HepG2 (cell line): Measurements from ENCODE around the gene PEX13. TPM values are rescaled to one million over a fixed set of nuclear protein-coding genes. Genes with fewer than 3 reads are reported as not detected.

Experiments
- ATAC-seq: fragments of 200-7000 bp; cut with Tn5 transposase; 3 replicates; pipeline ENCODE4 v1.9.1; 2020; ENCODE audit warnings: mild to moderate bottlenecking, moderate library complexity
- BruUV-seq: library from RNA; stranded (reverse); fragments of 400-500 nt; replicated peaks from 2 replicates; lab custom pipeline; 2021; lab: Mats Ljungman, UMichigan
- CTCF ChIA-PET: fragments of 300-600 bp; formaldehyde crosslinking; extraction: SDS; loops from one replicate; lab custom pipeline; 2021; ENCODE audit warnings: low total read pairs, inconsistent platforms, low intra/inter-chr PET ratio; lab: Yijun Ruan, JAX
- POLR2A ChIA-PET: fragments of 350-600 bp; sonication (Branson Sonifier 250); formaldehyde crosslinking; loops from one replicate; lab custom pipeline; 2020; ENCODE audit warnings: antibody characterized with exemption, inconsistent platforms; lab: Yijun Ruan, JAX
- DNase-seq: peaks from one replicate; pipeline ENCODE4 v3.0.0-alpha.2; 2015; ENCODE audit warnings: low spot score
- FAIRE-seq: peaks from 3 replicates; lab custom pipeline; 2011; peaks lifted over from hg19 to GRCh38; lab: Jason Lieb, UNC
- H2AFZ ChIP-seq: one replicate; pipeline ENCODE4 v1.6.1; 2011; ENCODE audit warnings: low read length, inconsistent platforms
- H3K27ac ChIP-seq: fragments of 300-600 bp; 3 replicates; pipeline ENCODE4 v1.8.0; 2011; ENCODE audit warnings: mixed run types, mild to moderate bottlenecking, mixed read lengths, low read length, inconsistent platforms; ENCODE audit not compliant: insufficient read depth; ENCODE audit errors: extremely low read length
- H3K27me3 ChIP-seq, 2 experiments: fragments of 200-600 bp in 1 of 2; 2 replicates in 1 of 2; 3 replicates in 1 of 2; pipeline versions ENCODE4 v1.6.0 to v1.8.0; 2011; ENCODE audit warnings: low read length in 2 of 2, mild to moderate bottlenecking in 2 of 2, moderate library complexity in 2 of 2, inconsistent platforms in 1 of 2; ENCODE audit not compliant: insufficient read depth in 2 of 2, control insufficient read depth in 1 of 2
- H3K36me3 ChIP-seq, 2 experiments: fragments of 200-600 bp in 1 of 2; replicated peaks in 1 of 2; 2 replicates in 1 of 2; 3 replicates in 1 of 2; pipeline versions ENCODE4 v1.5.1 to v1.8.0; 2011; ENCODE audit warnings: low read length in 2 of 2, inconsistent platforms in 1 of 2; ENCODE audit not compliant: insufficient read depth in 2 of 2, control insufficient read depth in 1 of 2
- H3K4me1 ChIP-seq: 2 replicates; pipeline ENCODE4 v1.5.1; 2012; ENCODE audit warnings: low read length, inconsistent platforms; ENCODE audit not compliant: insufficient read depth
- H3K4me2 ChIP-seq: 2 replicates; pipeline ENCODE4 v1.6.0; 2011; ENCODE audit warnings: low read depth, low read length, inconsistent platforms
- H3K4me3 ChIP-seq, 3 experiments: fragments of 200-600 bp in 1 of 3; sonication (generic), shearing (Covaris generic) in 1 of 3; replicated peaks in 1 of 3; 2 replicates each; pipeline ENCODE4 v1.5.1; 2011 to 2016; ENCODE audit warnings: low read length in 3 of 3, inconsistent platforms in 2 of 3, low read depth in 2 of 3, mild to moderate bottlenecking in 2 of 3, control low read depth in 1 of 3, mixed read lengths in 1 of 3; ENCODE audit not compliant: insufficient read depth in 1 of 3
- H3K79me2 ChIP-seq: one replicate; pipeline ENCODE4 v1.6.1; 2011; ENCODE audit warnings: low read length, inconsistent platforms; ENCODE audit not compliant: insufficient read depth
- H3K9ac ChIP-seq: 2 replicates; pipeline ENCODE4 v1.6.0; 2011; ENCODE audit warnings: mild to moderate bottlenecking, low read depth, low read length, inconsistent platforms; ENCODE audit not compliant: insufficient read depth
- H3K9me3 ChIP-seq: 2 replicates; pipeline ENCODE4 v1.5.1; 2012; ENCODE audit warnings: mild to moderate bottlenecking, low read length
- H4K20me1 ChIP-seq: 2 replicates; pipeline ENCODE4 v1.6.0; 2011; ENCODE audit warnings: inconsistent platforms, mild to moderate bottlenecking, low read length, moderate library complexity; ENCODE audit not compliant: insufficient read depth
- CHD4 ChIP-seq: fragments of 200-600 bp; sonication (generic); IDR thresholded peaks from 2 replicates; pipeline ENCODE4 v1.7.0; 2017; ENCODE audit warnings: mild to moderate bottlenecking, low read length, borderline replicate concordance
- RCOR2 ChIP-seq: IDR thresholded peaks from 2 replicates; pipeline ENCODE4 v1.6.1; 2016; ENCODE audit warnings: missing biosample characterization, missing genetic modification reagents
- TGIF2 ChIP-seq: IDR thresholded peaks from 2 replicates; pipeline ENCODE4 v1.6.1; 2016; ENCODE audit warnings: control low read depth, missing compliant biosample characterization
- TOPORS ChIP-seq: sonication (generic); formaldehyde crosslinking; IDR thresholded peaks from 2 replicates; pipeline ENCODE4 v1.8.0; 2023; ENCODE audit warnings: mild to moderate bottlenecking, missing genetic modification reagents
- ZMYM2 ChIP-seq: sonication (generic); formaldehyde crosslinking; IDR thresholded peaks from 2 replicates; pipeline ENCODE4 v1.8.0; 2022; ENCODE audit warnings: mild to moderate bottlenecking, missing genetic modification reagents
- ZSCAN25 ChIP-seq: sonication (generic); formaldehyde crosslinking; IDR thresholded peaks from 2 replicates; pipeline ENCODE4 v1.8.0; 2022; ENCODE audit warnings: mild to moderate bottlenecking, missing genetic modification reagents
- WGBS: methylation state at CpG from one replicate; pipeline ENCODE4 v1.1.6; 2017; ENCODE audit warnings: low lambda C conversion rate; 5-methylcytosine and 5-hydroxymethylcytosine counted together
- in situ Hi-C: cut with HindIII; loops from 2 replicates; pipeline ENCODE4 v1.10.0; 2017; ENCODE audit warnings: low pct_unique_long_range_greater_than_20kb; ENCODE audit not compliant: extremely low pct_ligation_motif_present
- intact Hi-C: fragments of 100-400 bp; cut with micrococcal nuclease; formaldehyde crosslinking; loops from one replicate; pipeline ENCODE4 v1.10.0; 2022; ENCODE audit not compliant: unreplicated experiment
- polyA plus RNA-seq, 8 experiments: library from polyadenylated mRNA; depleted of rRNA in 3 of 8; stranded (reverse) in 7 of 8; unstranded in 1 of 8; fragments of >200 nt; fragmentation: Illumina TruSeq in 4 of 8; extraction: Trizol in 4 of 8; gene quantifications; 2 replicates each; pipeline versions ENCODE4 v1.2.1 to v1.2.3, GENCODE V29; 2011 to 2016; ENCODE audit warnings: low read depth in 4 of 8, missing spikeins in 1 of 8, mixed read lengths in 1 of 8; ENCODE audit not compliant: insufficient read depth in 1 of 8
- total RNA-seq, 5 experiments: library from RNA; depleted of rRNA; stranded (reverse); fragments of >200 nt; fragmentation: Illumina TruSeq; extraction: Trizol; gene quantifications; 2 replicates each; pipeline ENCODE4 v1.2.3, GENCODE V29; 2016; ENCODE audit warnings: low read depth in 1 of 5
- TF ChIP-seq, protein P1 (sequence below): sonication (generic); formaldehyde crosslinking; IDR thresholded peaks from 2 replicates; pipeline ENCODE4 v1.5.1; 2020; ENCODE audit warnings: mild to moderate bottlenecking, missing genetic modification reagents

PEX13 gene
- total and polyA plus RNA-seq, 2 of the 13 experiments (the other 11 are each of a cell fraction or from before 2014, with no cell fraction given) = 47.9 to 75.9 TPM

GRCh38 chr2:60991644-60992043, 25.9 kb upstream of the PEX13 start:
- no peak for ATAC-seq
- FAIRE-seq = no peak
- WGBS = 95% methylated on average over 4 of the region's 4 CpGs
- in situ Hi-C loops = no loop called here
- H3K9ac ChIP-seq = no peak overlapping the region
- peaks cover 23% of the 10 kb centered on the region for H3K9me3 ChIP-seq
- DNase-seq = no peak
- H3K27ac ChIP-seq = no peak overlapping the region
- no peaks in the 10 kb centered on the region for H3K27me3 ChIP-seq
- H2AFZ ChIP-seq = no peak overlapping the region
- no peak overlapping the region for H3K4me3 ChIP-seq
- no TSS peak for BruUV-seq
- H3K4me1 ChIP-seq = no peaks in the 10 kb centered on the region
- H3K79me2 ChIP-seq = no peaks in the 10 kb centered on the region
- H3K36me3 ChIP-seq = peaks cover 16 to 79% of the 10 kb centered on the region in 2 experiments
- H4K20me1 ChIP-seq = no peaks in the 10 kb centered on the region
- H3K4me2 ChIP-seq = no peak overlapping the region
- intact Hi-C loops = no loop called here
- TF ChIP-seq TOPORS (peak; percentile 34; the same call in 1 of the 2 replicates), TGIF2 (no peak), ZMYM2 (CRISPR knock-in tag) (peak; percentile 82), ZSCAN25 (CRISPR knock-in tag) (no peak), RCOR2 (peak; percentile 66; the same call in 1 of the 2 replicates), CHD4 (0 out of 2 replicates have a peak, but pooled peaks have one; percentile 26)
- TF ChIP-seq, protein P1, sequence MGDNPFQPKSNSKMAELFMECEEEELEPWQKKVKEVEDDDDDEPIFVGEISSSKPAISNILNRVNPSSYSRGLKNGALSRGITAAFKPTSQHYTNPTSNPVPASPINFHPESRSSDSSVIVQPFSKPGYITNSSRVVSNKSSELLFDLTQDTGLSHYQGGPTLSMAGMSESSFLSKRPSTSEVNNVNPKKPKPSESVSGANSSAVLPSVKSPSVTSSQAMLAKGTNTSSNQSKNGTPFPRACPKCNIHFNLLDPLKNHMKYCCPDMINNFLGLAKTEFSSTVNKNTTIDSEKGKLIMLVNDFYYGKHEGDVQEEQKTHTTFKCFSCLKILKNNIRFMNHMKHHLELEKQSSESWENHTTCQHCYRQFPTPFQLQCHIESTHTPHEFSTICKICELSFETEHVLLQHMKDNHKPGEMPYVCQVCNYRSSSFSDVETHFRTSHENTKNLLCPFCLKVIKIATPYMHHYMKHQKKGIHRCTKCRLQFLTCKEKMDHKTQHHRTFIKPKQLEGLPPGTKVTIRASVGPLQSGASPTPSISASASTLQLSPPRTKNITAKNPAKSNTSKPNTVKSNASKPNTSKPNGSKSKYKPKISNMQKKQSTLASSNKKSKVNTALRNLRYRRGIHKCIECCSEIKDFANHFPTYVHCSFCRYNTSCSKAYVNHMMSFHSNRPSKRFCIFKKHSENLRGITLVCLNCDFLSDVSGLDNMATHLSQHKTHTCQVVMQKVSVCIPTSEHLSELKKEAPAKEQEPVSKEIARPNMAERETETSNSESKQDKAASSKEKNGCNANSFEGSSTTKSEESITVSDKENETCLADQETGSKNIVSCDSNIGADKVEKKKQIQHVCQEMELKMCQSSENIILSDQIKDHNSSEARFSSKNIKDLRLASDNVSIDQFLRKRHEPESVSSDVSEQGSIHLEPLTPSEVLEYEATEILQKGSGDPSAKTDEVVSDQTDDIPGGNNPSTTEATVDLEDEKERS (CRISPR knock-in tag) = peak; percentile 100
- CTCF ChIA-PET = no interaction called here
- POLR2A ChIA-PET = no interaction called here
